Endothelial cell of hepatic sinusoid (primary cell): ENCODE results near the gene VWA3A.

Source experiments
- in situ Hi-C: cut with HindIII; loops from 2 replicates; pipeline ENCODE4 v1.10.0; 2017; ENCODE audit warnings: low sequenced_read_pairs

VWA3A gene

GRCh38 chr16:22177968-22178930 lies 85.9 kb downstream of the VWA3A start:
- in situ Hi-C loops, result no loop called here

DNA sequence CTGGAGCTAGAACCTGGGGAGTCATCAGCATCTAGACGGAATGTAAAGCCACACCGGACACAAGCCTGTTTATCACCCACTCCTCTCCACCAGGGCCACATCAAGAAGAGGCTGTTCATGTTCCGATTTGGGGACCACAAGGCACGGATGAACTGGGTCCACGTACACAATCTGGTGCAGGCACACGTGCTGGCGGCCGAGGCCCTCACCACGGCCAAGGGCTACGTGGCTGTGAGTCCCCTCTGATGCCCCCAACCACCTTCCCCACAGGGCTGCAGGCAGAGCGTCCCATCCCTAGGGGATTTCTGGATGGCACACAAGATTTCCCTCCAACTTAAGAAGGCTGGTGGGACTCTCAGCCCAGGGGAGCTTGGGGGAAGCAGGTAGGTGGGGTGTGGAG lies 89.1 kb downstream of the VWA3A start:
- in situ Hi-C loops, result no loop called here

DNA sequence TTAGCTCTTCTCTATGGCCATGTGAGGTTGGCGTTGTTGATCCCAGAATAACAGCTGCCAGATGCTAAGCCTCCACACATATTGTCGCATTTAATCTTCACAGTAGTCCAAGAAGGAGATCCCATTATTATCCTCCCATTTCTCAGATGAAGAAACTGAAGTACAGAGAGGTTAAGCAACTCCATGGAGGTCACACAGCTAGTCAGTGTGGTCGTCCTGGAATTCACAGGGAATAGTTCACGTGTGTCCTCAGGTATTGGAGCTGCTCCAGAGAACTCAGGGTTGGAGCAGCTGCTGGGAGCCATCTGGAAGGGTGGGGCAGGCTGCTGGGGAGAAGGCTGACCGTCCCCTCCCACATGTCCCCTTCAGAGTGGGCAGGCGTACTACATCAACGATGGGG lies 89.5 kb downstream of the VWA3A start:
- in situ Hi-C loops, result no loop called here

- in situ Hi-C loops, result no loop called here
Observed at GRCh38 chr16:22183335-22183734, 91.0 kb downstream of the VWA3A start.

- in situ Hi-C loops, result no loop called here
Observed at GRCh38 chr16:22183901-22184614, 91.7 kb downstream of the VWA3A start.

GRCh38 chr16:22184615-22184968 lies 92.3 kb downstream of the VWA3A start:
- in situ Hi-C loops, result no loop called here

- in situ Hi-C loops, result loop anchor here (5.0 kb wide), 3 partner anchors 44 to 204 kb away; partner anchors contain the start of gene VWA3A
Observed at GRCh38 chr16:22186517-22186916, 94.2 kb downstream of the VWA3A start.

DNA sequence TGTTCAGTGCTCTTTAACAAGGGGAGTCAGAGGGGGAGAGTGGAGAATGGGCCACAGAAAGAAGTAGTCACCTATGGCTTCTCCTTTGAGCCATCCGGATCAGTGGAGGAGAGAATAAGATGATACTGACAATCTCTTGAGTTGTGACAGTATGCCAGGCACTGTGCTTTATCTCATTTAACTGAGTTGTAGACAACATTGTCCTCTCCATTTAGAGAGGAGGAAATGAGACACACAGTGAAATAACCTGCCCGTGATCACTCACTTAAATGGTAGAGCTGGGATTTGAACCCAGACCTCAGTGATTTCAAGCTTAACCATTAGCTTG lies 95.9 kb downstream of the VWA3A start:
- in situ Hi-C loops, result loop anchor here (5.0 kb wide), 3 partner anchors 46 to 206 kb away; partner anchors contain the start of gene VWA3A

DNA sequence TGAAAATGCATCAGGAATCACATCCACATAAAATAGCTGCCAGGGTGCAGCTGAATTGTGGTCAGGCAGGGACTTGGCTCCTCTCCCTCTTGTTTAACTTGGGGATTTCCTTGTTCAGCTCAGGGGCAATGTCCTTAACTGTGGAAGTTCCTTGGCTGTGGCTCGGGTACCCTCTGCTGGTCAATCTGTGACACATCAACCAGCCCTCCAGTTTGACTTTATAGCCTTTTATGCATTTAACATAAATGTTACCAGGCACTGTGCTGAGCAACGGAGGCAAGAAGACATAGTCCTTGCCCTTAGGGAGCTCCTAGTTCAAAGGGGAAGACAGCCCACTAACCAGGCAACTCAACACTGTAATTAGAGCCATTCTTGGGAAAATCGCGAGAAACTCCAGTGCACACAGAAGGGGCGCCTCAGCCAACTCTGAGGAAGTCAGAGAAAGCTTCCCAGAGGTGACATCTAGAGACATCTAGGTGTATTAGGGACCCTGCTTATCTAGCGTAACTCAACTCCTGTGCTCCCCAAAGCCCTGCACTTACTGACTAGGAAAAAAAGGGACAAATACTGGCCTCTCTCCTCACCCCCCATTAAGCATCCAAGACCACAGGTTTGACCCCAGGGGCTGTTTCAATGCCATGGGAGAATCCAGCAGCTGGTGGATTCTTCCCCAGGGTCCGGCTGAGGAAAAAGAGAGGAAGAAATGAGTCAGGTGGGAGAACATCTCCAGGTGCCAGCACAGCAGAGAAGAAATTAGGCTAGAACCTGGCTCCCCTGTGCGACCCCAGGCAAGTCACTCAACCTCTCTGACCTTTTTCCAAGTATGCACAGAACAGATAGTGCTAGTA lies 96.5 kb downstream of the VWA3A start:
- in situ Hi-C loops, result loop anchor here (5.0 kb wide), 3 partner anchors 47 to 207 kb away; partner anchors contain the start of gene VWA3A

- in situ Hi-C loops, result loop anchor here (5.0 kb wide), 3 partner anchors 47 to 207 kb away; partner anchors contain the start of gene VWA3A
Observed at GRCh38 chr16:22189473-22190080, 97.2 kb downstream of the VWA3A start.

- in situ Hi-C loops, result no loop called here
Observed at GRCh38 chr16:22190081-22190775, 97.9 kb downstream of the VWA3A start.

DNA sequence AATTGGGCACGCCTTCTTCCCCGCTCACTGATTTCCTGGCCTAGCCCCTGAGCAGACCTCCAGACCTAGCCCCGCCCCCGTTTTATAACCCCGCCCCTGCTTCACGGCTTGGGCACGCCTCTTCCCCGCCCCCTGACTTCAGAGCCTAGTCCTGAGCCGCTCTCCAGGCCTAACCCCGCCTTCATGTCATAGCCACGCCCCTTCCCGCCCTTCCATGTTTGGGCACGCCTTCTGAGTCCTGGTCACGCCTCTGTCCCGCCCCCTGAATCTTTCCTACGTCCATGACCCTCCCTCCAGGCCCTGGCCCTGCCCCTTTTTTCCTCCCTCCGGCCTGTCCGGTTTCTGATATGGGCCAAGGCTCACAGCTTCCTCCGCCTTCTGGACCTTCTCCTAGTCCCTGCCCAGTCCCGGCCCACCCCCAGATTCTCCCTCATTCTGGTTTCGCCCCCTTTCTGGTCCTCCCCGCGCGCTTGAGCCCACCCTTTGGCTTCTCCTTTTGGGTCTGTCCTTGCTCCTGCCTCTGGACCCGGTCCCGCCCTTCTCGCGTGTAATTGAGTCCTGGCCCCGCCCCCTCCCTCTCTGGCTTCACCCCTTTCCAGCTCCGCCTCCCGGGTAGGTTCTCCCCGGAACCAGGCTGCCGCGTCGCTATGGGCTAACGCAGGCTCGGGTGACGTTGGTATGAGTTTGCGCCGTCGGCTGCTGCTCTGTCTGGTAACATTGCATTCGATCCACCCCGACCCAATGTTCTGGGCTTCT lies 98.6 kb downstream of the VWA3A start:
- in situ Hi-C loops, result no loop called here

GRCh38 chr16:22191532-22192260 lies 99.4 kb downstream of the VWA3A start:
- in situ Hi-C loops, result no loop called here

- in situ Hi-C loops, result no loop called here
Observed at GRCh38 chr16:22192261-22193062, 100.1 kb downstream of the VWA3A start.

GRCh38 chr16:22193063-22193411 lies 100.7 kb downstream of the VWA3A start:
- in situ Hi-C loops, result no loop called here

DNA sequence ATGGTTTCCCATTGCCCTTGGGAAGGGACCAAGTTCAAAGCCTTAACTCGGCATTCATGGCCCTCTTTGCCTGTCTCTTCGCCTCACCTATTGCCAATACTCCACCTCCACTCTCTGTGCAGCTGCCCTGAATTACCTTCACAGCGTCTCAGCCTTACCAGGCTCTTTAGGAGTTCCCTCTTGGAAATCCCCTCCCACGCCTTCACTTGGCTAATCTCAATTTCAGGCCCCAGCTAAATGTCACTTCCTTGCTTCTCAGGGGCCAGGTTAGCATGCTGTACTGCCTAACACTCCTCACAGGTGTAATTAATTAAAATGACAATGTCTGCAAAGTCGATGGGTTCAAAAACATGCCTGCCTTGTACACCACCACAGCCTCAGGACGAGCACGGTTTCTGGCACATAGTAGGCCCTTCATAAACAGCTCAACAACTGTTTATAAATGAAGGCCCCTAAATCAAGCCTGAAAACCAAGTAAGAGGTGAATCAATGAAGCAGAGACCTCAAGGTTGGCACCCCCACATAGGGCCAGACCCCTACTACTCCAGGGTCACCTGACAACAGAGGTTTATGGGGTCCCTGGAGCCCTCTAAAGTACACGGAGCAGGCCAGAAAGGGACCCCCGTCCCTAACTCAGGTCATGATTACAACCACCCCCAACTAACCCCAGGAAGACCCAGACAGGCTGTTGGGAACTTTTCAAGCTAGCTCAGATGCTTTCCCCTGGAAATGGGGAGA lies 102.5 kb downstream of the VWA3A start:
- in situ Hi-C loops, result loop anchor here (5.0 kb wide), 2 partner anchors 67 to 97 kb away; no protein-coding TSS in a partner anchor

DNA sequence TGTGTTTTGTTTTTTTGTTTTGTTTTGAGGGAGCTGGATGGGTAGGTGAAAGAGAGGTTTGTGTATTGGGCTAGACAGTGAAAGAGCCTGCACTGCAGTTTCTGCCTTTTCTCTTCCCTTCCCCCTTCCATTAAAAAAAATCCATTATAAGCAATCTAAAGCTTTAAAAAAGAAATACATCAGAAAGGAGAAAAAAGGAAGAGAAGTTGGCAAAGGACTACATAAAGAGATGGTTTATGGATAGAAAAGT lies 103.0 kb downstream of the VWA3A start:
- in situ Hi-C loops, result loop anchor here (5.0 kb wide), 2 partner anchors 67 to 97 kb away; no protein-coding TSS in a partner anchor
